Aorta (tissue), 5 donors: ENCODE data around the gene BSND. TPM values are rescaled to one million over a fixed set of nuclear protein-coding genes. Genes with fewer than 3 reads are reported as not detected.

Experiments used
- ATAC-seq: fragments of 200-7000 bp; cut with Tn5 transposase; one replicate; pipeline ENCODE4 v1.9.1; 2022; ENCODE audit warnings: moderate library complexity; ENCODE audit not compliant: low FRiP score
- DNase-seq, 2 donors: peaks; one replicate each; pipeline ENCODE4 v3.0.0-alpha.2; 2020
- H3K27ac ChIP-seq, 2 donors: one replicate each; pipeline ENCODE4 v1.5.1; 2013; ENCODE audit warnings: low read length in 2 of 2, mild to moderate bottlenecking in 2 of 2, moderate library complexity in 2 of 2, control low read depth in 1 of 2, inconsistent platforms in 1 of 2, low read depth in 1 of 2
- H3K27me3 ChIP-seq, 2 donors: one replicate each; pipeline ENCODE4 v1.6.1; 2013; ENCODE audit warnings: control low read depth in 1 of 2, low read length in 1 of 2, mild to moderate bottlenecking in 1 of 2, moderate library complexity in 1 of 2; ENCODE audit not compliant: insufficient read depth in 2 of 2, control insufficient read depth in 1 of 2
- H3K36me3 ChIP-seq, 2 donors: one replicate each; pipeline ENCODE4 v1.6.1; 2013; ENCODE audit warnings: control low read depth in 1 of 2, low read length in 1 of 2, mild to moderate bottlenecking in 1 of 2; ENCODE audit not compliant: insufficient read depth in 2 of 2, control insufficient read depth in 1 of 2
- H3K4me1 ChIP-seq, 2 donors: one replicate each; pipeline ENCODE4 v1.6.1; 2013; ENCODE audit warnings: low read length in 2 of 2, control low read depth in 1 of 2, mild to moderate bottlenecking in 1 of 2, moderate library complexity in 1 of 2; ENCODE audit not compliant: insufficient read depth in 2 of 2, control insufficient read depth in 1 of 2
- H3K4me3 ChIP-seq, 2 donors: one replicate each; pipeline ENCODE4 v1.5.1; 2013; ENCODE audit warnings: low read length in 2 of 2, control low read depth in 1 of 2, mild to moderate bottlenecking in 1 of 2
- H3K9me3 ChIP-seq: one replicate; pipeline ENCODE4 v1.6.1; 2013; ENCODE audit warnings: mild to moderate bottlenecking, low read length; ENCODE audit not compliant: control insufficient read depth
- WGBS, 2 donors: extraction: QIAGEN DNeasy Blood & Tissue Kit; methylation state at CpG; one replicate each; pipeline ENCODE4 v1.1.7; 2013; 5-methylcytosine and 5-hydroxymethylcytosine counted together
- intact Hi-C, 2 donors: fragments of 100-400 bp; cut with DNase I; formaldehyde crosslinking; loops; one replicate each; pipeline versions ENCODE4 v1.14.2 to v1.15.0; 2022
- polyA plus RNA-seq, 2 donors: library from polyadenylated mRNA; stranded (reverse); fragments of 200-250 nt; gene quantifications; one replicate each; pipeline ENCODE4 v1.2.3, GENCODE V29; 2013
- total RNA-seq, 2 donors: library from RNA; stranded (reverse); fragmentation: NEBNext Ultra II Directional; extraction: Animal tissue kit (Norgen Biotek cat#: 25700); gene quantifications; one replicate each; pipeline ENCODE4 v1.2.1, GENCODE V29; 2021
- donor health status: healthy with polysubstance abuse.
- donor health status: Bipolar disorder and iron deficiency.
- donor health status: DM: no; HTN: no; CAD: no.
- donor health status: DM: no; HTN: no; CAD: no.
- donor health status: DM: yes; HTN: yes; CAD: no.

BSND gene
- total and polyA plus RNA-seq, 4 donors = not detected

DNA sequence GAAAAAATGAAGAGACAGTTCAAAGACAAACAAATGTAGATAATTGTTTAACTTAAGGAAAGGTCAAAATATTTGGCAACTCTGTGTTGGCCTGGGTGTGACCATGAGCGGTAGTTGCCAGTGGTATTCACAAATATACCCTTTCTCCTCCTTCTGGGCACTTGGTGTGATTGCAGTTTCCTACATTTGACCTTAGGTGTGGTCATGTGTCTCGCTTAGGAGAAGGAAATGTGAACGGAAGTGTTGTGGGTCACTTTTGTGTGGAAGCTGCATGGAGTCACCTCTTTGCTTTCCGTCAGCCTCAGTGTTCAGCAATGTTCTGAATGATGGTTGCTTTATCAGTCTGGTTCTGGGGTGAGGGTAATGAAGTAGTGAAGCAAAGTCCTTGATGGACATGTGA is 37.2 kb downstream of the BSND start:
- WGBS, 2 donors = 80 to 85% methylated on average over 4 of the region's 4 CpGs
- no peak for DNase-seq
- no peak overlapping the region for H3K4me3 ChIP-seq
- no peak for ATAC-seq
- H3K27ac ChIP-seq = no peak overlapping the region
- intact Hi-C loops = no loop called here
- no peaks in the 10 kb centered on the region for H3K9me3 ChIP-seq
- H3K4me1 ChIP-seq = no peaks in the 10 kb centered on the region
- no peaks in the 10 kb centered on the region for H3K36me3 ChIP-seq
- H3K27me3 ChIP-seq = peaks cover 0 to 2% of the 10 kb centered on the region in 2 donors

DNA sequence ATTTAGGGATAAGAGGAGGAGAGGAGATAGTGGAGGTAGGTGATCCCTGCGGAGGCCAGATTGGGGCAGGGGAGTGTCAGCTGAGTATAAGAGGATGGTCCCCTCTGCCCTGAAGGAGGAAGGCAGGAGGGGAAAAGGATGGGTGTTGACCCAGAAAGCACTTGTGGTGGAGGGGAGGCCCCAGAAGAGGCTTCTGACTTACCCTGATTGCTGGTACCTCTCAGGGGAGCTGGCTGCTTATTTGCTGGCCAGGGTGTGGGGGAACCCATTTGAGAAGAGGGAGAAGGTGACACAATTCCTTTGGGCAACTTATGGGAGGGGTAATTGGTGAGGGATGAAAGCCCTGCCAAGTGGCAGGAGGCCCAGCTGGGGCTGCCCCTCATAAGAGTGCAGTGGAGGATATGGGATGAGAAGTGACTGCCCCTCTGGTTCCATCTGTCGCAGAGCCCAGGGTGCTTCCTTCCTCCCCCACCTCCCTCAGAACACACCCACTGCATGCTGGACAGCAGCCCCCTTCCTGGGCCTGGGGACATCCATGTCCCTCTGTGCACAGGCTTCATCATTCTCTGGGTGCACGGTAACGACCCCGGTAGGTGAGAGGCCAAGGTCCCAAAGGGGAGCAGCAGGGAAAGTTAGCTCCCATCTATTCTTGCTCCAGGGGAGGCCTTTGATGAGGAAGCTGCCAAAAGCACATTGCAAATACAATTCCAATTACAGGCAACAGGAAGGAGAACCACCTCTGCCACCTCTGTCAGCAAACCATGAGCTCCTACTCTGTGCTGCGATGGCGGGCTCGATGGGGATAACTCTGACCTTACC is 39.2 kb downstream of the BSND start:
- peaks cover 0 to 2% of the 10 kb centered on the region in 2 donors for H3K27me3 ChIP-seq

GRCh38 chr1:55038552-55038838 is 39.8 kb downstream of the BSND start:
- intact Hi-C loops = no loop called here
- Histone ChIP-seq H3K27ac (no peak overlapping the region), H3K4me1 (no peaks in the 10 kb centered on the region), H3K27me3 (peaks cover 0 to 2% of the 10 kb centered on the region in 2 donors), H3K9me3 (no peaks in the 10 kb centered on the region), H3K36me3 (no peaks in the 10 kb centered on the region), H3K4me3 (no peak overlapping the region)
- DNase-seq (no peak), ATAC-seq (no peak)
- WGBS, 2 donors = 91 to 95% methylated on average over 3 of the region's 3 CpGs

More for the DNA sequence above, 39.2 kb downstream of the BSND start:
- Histone ChIP-seq H3K4me1 (no peaks in the 10 kb centered on the region), H3K4me3 (no peak overlapping the region), H3K9me3 (no peaks in the 10 kb centered on the region), H3K36me3 (no peaks in the 10 kb centered on the region), H3K27ac (no peak overlapping the region)
- no peak for ATAC-seq
- DNase-seq = peak; percentile 17 to 58
- intact Hi-C loops = no loop called here
- 88 to 91% methylated on average over 8 of the region's 8 CpGs for WGBS, 2 donors

DNA sequence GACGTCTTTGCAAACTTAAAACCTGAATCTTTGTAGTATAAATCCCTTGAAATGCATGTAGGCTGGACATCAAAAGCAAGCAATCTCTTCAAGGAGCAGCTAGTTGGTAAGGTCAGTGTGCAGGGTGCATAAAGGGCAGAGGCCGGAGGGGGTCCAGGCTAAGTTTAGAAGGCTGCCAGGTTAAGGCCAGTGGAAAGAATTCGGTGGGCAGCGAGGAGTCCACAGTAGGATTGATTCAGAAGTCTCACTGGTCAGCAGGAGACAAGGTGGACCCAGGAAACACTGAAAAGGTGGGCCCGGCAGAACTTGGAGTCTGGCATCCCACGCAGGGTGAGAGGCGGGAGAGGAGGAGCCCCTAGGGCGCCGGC is 40.2 kb downstream of the BSND start:
- 35 to 40% methylated on average over 9 of the region's 9 CpGs for WGBS, 2 donors
- no peaks in the 10 kb centered on the region for H3K27me3 ChIP-seq

DNA sequence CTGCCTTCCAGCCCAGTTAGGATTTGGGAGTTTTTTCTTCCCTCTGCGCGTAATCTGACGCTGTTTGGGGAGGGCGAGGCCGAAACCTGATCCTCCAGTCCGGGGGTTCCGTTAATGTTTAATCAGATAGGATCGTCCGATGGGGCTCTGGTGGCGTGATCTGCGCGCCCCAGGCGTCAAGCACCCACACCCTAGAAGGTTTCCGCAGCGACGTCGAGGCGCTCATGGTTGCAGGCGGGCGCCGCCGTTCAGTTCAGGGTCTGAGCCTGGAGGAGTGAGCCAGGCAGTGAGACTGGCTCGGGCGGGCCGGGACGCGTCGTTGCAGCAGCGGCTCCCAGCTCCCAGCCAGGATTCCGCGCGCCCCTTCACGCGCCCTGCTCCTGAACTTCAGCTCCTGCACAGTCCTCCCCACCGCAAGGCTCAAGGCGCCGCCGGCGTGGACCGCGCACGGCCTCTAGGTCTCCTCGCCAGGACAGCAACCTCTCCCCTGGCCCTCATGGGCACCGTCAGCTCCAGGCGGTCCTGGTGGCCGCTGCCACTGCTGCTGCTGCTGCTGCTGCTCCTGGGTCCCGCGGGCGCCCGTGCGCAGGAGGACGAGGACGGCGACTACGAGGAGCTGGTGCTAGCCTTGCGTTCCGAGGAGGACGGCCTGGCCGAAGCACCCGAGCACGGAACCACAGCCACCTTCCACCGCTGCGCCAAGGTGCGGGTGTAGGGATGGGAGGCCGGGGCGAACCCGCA is 40.8 kb downstream of the BSND start, which contains the start of gene PCSK9:
Gene PCSK9, plus strand, starts transcription at position 207 of the 741 bp plus-strand sequence. Its CDS starts 290 bp downstream, at position 497.
- Histone ChIP-seq H3K27me3 (no peaks in the 10 kb centered on the region), H3K9me3 (no peaks in the 10 kb centered on the region), H3K4me1 (no peaks in the 10 kb centered on the region), H3K4me3 (no peak within 1 kb of the TSS), H3K27ac (no peak within 1 kb of the TSS), H3K36me3 (no peaks in the 10 kb centered on the region)
- 1% methylated on average over 66 to 67 of the region's 67 CpGs for WGBS, 2 donors
- intact Hi-C loops = no loop called here
- ATAC-seq (peak; percentile 62), DNase-seq (peak in 1 of 2 donors; percentile 79)

More for the DNA sequence above, 40.2 kb downstream of the BSND start:
- Histone ChIP-seq H3K9me3 (no peaks in the 10 kb centered on the region), H3K4me1 (no peaks in the 10 kb centered on the region), H3K27ac (no peak overlapping the region), H3K36me3 (no peaks in the 10 kb centered on the region), H3K4me3 (no peak overlapping the region)
- intact Hi-C loops = no loop called here
- DNase-seq (peak in 1 of 2 donors; percentile 70), ATAC-seq (no peak)

- ATAC-seq (no peak), DNase-seq (peak in 1 of 2 donors; percentile 69)
- no peaks in the 10 kb centered on the region for H3K9me3 ChIP-seq
- 13 to 14% methylated on average over 49 of the region's 49 CpGs for WGBS, 2 donors
- H3K36me3 ChIP-seq = no peaks in the 10 kb centered on the region
- H3K27me3 ChIP-seq = no peaks in the 10 kb centered on the region
- no peaks in the 10 kb centered on the region for H3K4me1 ChIP-seq
- intact Hi-C loops = no loop called here
- H3K4me3 ChIP-seq = no peak overlapping the region
- H3K27ac ChIP-seq = no peak overlapping the region
Observed at GRCh38 chr1:55040083-55040932, 41.6 kb downstream of the BSND start.

- WGBS, 2 donors = 71 to 72% methylated on average over 5 of the region's 5 CpGs
- H3K9me3 ChIP-seq = no peaks in the 10 kb centered on the region
- no peak overlapping the region for H3K27ac ChIP-seq
- H3K36me3 ChIP-seq = no peaks in the 10 kb centered on the region
- ATAC-seq (no peak), DNase-seq (peak in 1 of 2 donors; percentile 51)
- no peak overlapping the region for H3K4me3 ChIP-seq
- H3K27me3 ChIP-seq = no peaks in the 10 kb centered on the region
- no peaks in the 10 kb centered on the region for H3K4me1 ChIP-seq
- intact Hi-C loops = no loop called here
Observed at GRCh38 chr1:55040933-55041494, 42.3 kb downstream of the BSND start.

GRCh38 chr1:55041613-55042012 is 42.9 kb downstream of the BSND start:
- Histone ChIP-seq H3K27me3 (no peaks in the 10 kb centered on the region), H3K27ac (no peak overlapping the region)
- 66 to 80% methylated on average over 3 of the region's 3 CpGs for WGBS, 2 donors

More at GRCh38 chr1:55041613-55042012, 42.9 kb downstream of the BSND start:
- DNase-seq (no peak), ATAC-seq (no peak)
- intact Hi-C loops = no loop called here
- no peak overlapping the region for H3K4me3 ChIP-seq
- H3K36me3 ChIP-seq = no peaks in the 10 kb centered on the region
- H3K9me3 ChIP-seq = no peaks in the 10 kb centered on the region
- no peaks in the 10 kb centered on the region for H3K4me1 ChIP-seq
